Measurements from ENCODE around the gene CCDC116.
"Not testable (repeated sequence)": the region's sequence is repeated elsewhere in the genome, so short reads cannot be mapped to it uniquely, and the experiment has no call there.

CCDC116 gene

DNA sequence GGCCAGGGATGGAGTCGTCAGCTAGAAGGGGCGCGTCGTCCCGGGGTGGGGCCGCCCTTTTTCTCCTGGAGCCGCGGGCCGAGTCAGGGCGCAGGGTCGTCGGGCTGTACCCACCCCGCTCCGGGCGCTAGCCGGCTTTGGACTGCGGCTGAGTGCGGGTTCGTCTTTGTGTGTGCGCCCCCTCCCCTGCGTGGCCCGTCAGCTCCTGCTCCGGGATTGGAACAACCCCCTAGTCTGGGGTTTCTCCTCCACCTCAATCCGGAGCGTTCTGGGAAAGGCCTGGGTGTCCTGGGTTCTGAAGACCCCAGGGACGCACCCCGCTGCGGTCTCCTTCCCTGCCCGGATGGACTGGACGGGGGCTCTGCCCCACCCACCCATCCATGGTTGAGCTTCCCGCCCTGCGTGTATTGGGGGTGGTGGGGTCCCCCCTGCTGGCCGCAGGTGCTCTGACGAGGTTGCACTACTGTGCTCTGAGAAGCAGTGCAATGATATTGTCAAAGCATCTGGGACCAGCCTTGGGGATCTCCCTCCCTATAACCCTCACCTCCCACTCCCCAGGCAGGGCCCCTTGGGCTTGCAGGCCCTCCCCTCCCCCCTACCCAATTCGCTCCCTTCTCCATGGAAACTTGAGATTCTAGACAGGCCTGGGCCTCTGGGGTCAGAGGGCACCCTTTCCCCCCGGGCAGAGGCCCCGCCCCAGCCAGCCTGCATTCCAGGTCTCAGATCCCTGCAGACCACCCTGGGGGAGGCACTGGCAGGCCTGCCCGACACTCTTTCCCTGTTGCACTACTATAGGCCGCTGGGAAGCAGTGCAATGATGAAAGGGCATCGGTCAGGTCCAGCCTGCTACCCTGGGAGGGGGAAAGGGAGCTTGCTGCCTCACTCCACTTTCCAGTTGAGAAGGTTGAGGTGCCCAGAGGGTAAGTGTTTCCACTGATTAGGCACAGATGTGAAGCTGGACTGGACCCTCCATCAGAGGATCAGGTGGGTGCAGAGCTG is 20.3 kb downstream of the CCDC116 start:
- DNase-seq = no peak

GRCh38 chr22:21657020-21657359 is 24.4 kb downstream of the CCDC116 start:
- peak; percentile 41 for DNase-seq

GRCh38 chr22:21657360-21658032 is 24.9 kb downstream of the CCDC116 start:
- peak; percentile 90 for DNase-seq

DNA sequence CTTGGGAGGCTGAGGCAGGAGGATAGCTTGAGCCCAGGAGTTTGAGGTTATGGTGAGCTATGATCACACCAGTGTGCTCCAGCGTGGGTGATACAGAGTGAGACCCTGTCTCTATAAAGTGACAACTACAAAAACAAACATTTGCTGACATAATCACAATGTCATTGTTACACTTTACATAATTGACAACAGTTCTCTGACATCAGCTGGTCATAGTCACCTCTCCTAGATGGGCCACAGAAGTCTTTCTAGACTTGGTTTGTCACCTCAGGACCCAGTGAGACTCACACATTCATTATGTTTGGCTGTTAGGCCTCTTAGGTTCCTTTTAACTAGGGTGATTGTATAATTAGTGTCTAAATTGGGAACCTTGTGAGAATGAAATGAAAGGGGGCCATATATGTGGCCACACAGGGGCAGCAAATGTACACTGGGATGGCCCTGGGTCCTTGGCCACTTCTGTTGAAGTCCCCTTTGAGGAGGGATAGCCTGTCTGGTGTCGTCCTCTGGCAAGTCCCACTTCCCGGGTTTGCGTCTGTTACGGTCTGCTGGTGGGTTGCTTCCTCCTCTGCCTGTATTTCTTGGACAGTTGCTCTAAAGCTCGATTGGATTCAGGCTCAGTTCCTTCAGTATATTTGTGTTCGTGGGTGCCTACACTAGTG is 27.4 kb downstream of the CCDC116 start:
- DNase-seq = no peak

DNA sequence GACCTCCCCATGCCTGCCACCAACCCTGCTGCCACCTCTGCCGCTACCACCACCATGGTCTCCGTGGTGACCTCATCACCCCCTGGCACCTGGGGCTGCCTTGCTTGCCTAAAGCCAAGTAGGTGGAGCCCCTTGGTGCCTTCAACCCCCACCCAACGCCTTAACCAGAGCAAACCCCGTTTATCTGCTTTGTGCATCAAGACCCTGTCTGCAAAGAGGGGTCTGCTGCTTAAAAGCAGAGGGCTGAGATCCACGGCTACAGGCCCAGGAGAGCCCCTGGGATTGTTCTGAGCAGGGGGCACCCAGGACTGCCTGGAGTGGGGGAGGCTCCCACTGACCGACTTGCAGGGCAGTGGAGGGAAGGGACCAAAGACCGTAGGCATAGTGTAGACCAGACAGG is 28.3 kb downstream of the CCDC116 start:
- no peak for DNase-seq

DNA sequence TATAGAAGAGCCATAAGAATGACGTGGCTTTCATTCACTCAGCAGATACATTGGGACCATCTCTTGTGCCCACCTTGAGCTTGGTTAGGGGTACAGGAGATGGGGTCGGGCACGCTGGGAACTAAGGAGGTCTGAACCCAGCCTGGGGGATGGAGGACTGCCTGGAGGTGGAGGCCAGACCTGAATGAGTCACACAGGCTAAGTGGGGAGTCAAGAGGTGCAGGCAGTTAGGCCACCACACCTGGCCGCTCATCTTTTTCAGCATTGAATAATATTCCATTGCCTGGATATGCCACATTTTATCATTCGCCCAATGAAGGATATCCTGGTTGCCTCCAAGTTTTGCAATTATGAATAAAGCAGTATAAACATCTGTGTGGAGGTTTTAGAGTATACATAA is 29.4 kb downstream of the CCDC116 start:
- no peak for DNase-seq

- DNase-seq = no peak
Measured at GRCh38 chr22:21663738-21664137, 31.2 kb downstream of the CCDC116 start.

DNA sequence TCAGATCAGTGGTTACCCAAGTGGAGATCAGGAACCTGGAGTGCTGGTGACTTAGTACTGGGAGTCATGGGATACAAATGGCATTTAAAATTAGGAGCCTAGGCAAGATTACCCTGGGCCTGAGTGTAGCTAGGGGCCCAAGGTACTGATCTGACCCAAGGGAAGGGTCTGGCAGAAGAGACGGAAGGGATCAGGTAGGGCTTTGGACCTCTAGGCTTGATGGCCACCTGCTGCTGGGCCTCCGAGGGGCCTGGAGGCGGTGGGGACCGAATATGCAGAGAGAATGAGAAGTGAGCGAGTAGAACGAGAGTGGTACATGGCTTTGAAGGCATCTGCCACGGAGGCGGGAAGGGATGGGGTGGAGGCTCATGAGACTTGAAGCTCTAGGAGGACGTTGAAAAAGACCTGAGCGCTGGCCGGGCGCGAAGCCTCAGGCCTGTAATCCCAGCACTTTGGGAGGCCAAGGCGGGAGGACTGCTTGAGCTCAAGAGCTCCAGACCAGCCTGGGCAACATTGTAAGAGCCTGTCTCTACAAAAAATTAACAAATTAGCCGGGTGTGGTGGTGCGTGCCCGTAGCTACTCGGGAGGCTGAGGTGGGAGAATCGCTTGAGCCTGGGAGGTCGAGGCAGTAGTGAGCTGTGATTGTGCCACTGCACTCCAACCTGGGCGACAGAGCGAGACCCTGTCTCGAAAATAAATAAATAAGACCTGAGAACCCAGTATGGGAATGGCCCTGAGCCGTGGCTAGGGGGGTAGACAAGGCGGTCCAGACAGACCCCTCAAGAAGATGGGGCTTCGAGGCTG is 32.7 kb downstream of the CCDC116 start:
- DNase-seq = no peak

GRCh38 chr22:21666786-21667185 is 34.2 kb downstream of the CCDC116 start:
- DNase-seq = no peak

DNA sequence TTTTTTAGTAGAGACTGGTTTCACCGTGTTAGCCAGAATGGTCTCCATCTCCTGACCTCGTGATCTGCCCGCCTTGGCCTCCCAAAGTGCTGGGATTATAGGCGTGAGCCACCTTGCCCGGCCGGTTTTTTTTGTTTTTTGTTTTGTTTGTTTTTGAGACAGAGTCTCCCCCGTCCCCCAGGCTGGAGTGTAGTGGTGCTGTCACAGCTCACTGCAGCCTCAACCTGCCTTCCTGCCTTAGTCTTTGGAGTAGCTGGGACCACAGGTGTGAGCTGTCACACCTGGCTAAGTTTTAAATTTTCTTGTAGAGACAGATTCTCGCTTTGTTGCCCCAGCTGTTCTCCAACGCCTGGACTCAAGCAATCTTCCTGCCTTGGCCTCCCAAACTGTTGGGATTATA is 36.5 kb downstream of the CCDC116 start:
- DNase-seq = no peak

DNA sequence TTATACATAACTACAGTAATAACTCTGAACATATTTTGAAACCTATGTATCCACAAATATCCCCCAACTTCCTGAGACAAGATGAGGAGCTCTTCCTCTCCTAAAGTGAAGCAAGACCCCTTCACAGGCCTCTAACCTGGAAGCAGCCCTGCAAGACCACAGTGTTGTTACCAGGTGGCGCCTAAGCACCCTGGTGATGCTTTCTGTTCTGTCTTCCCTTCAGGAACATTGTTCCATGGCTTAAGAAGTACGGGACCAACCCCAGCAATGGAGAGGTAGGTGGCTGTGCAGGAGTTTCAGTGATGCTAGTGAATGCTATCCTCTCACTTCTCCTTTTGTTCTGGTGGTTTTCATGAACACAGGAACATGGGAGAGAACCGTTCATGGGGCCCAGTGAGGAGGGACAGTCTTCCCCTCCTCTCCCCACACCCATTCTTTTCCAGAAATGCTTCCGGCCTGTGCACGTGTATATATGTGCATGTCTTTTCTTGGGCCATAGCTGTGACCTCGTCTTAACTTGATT is 39.6 kb downstream of the CCDC116 start:
- DNase-seq = no peak

GRCh38 chr22:21673534-21674321 is 41.2 kb downstream of the CCDC116 start:
- no peak for DNase-seq

DNA sequence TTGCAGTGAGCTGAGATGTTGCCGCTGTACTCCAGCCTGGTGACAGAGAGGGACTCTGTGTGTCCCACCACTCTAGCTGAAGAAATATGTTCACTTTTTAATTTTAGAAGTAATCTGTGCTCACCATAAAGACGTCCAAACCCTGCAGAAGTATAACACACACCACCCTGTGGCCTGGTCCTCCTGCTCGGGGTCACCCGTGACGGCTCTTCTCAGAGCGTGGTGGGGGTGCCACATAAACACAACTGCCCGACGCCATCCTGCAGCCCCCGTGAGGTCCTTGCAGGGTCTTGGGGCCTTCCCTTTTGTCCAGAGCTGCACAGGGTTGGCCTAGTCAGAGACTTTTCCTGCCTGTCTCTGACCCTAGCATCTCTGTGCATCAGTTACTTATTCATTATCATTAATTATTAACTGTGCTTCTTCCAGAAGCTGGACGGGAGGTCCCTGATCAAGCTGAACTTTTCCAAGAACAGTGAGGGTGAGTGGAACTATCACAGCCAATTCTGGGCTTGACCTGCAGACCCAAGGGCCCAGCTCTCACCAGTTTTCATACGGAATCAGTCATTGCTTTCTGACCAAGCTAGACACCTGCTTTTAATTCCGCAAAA is 42.2 kb downstream of the CCDC116 start:
- DNase-seq = no peak

- peak; percentile 5 for DNase-seq
Measured at GRCh38 chr22:21677606-21678443, 45.3 kb downstream of the CCDC116 start.

DNA sequence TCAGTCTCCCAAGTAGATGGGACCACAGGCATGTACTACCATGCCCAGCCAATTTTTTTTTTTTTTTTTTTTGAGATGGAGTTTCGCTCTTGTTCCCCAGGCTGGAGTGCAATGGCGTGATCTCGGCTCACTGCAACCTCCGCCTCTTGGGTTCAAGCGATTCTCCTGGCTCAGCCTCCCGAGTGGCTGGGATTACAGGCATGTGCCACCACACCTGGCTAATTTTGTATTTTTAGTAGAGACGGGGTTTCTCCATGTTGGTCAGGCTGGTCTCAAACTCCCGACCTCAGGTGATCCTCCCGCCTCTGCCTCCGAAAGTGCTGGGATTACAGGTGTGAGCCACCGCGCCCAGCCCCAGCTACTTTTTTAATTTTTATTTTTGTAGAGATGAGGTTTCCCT is 46.3 kb downstream of the CCDC116 start:
- not testable (repeated sequence) for DNase-seq

DNA sequence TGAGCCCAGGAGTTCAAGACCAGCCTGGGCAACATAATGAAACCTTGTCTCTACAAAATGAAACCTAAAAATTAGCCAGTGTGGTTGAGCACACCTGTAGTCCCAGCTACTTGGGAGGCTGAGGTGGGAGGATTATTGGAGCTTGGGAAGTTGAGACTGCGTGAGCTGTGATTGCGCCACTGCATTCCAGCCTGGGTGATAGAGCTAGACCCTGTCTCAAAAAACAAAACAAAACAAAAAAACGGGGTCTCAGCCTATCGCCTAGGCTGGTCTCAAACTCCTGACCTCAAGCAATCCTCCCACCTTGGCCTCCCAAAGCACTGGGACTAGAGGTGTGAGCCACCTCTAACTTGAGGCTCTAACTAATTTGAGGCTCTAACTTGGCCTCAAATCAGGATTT is 46.8 kb downstream of the CCDC116 start:
- no peak for DNase-seq

- DNase-seq = no peak
Measured at GRCh38 chr22:21680830-21681565, 48.4 kb downstream of the CCDC116 start.

- no peak for DNase-seq
Measured at GRCh38 chr22:21681566-21682370, 49.2 kb downstream of the CCDC116 start.
